Measurements from ENCODE around the gene NPEPL1. TPM values are rescaled to one million over a fixed set of nuclear protein-coding genes. Genes with fewer than 3 reads are reported as not detected.

Gene NPEPL1
- total RNA-seq, 1 experiment from 2014 or later: 31.1 TPM

GRCh38 chr20:58706150-58706892 lies 13.7 kb downstream of the NPEPL1 start:
- Histone ChIP-seq H2BK120ac (ENCODE audit: low read depth, low read length, poor library complexity, severe bottlenecking) (no peak overlapping the region), H3K23me2 (ENCODE audit: insufficient read length, low read depth, low read length, poor library complexity, severe bottlenecking) (no peaks in the 10 kb centered on the region), H2BK20ac (ENCODE audit: low read depth, low read length, poor library complexity, severe bottlenecking) (no peak overlapping the region), H2BK15ac (ENCODE audit: low read depth, low read length) (no peak overlapping the region), H3K4me1 (ENCODE audit: insufficient read depth, low read length) (no peaks in the 10 kb centered on the region), H3K27ac (ENCODE audit: insufficient read length, low read depth, low read length) (no peak overlapping the region), H3K9me3 (ENCODE audit: control insufficient read depth, low read depth, low read length) (no peaks in the 10 kb centered on the region), H4K91ac (ENCODE audit: insufficient read length, low read depth, low read length) (no peak overlapping the region), H3K23ac (ENCODE audit: insufficient read length, low read depth, low read length) (no peak overlapping the region), H3K9ac (ENCODE audit: extremely low read depth, insufficient read length, low read length) (no peak overlapping the region), H3K27me3 (ENCODE audit: insufficient read depth, low read length) (no peaks in the 10 kb centered on the region), H4K8ac (replicated peaks; ENCODE audit: insufficient read length, low read depth, low read length) (no peak overlapping the region), H3K4ac (ENCODE audit: low read depth, low read length) (no peak overlapping the region), H4K20me1 (ENCODE audit: control insufficient read depth, insufficient read depth, insufficient read length) (no peaks in the 10 kb centered on the region), H3K56ac (ENCODE audit: insufficient read length, low read depth, low read length) (no peak overlapping the region), H4K5ac (ENCODE audit: insufficient read length, low read depth, low read length) (no peak overlapping the region), H3K18ac (ENCODE audit: insufficient read length, low read depth, low read length) (no peak overlapping the region), H3K79me1 (ENCODE audit: insufficient read depth, low read depth, low read length, poor library complexity, severe bottlenecking) (no peaks in the 10 kb centered on the region), H3K4me2 (ENCODE audit: insufficient read depth, insufficient read length, low read length) (no peak overlapping the region), H2BK12ac (ENCODE audit: insufficient read length, low read depth, low read length) (no peak overlapping the region), H2BK5ac (ENCODE audit: insufficient read length, low read length) (no peak overlapping the region), H2AFZ (ENCODE audit: low read length) (no peak overlapping the region), H2AK5ac (ENCODE audit: insufficient read length, low read length) (no peak overlapping the region), H3K79me2 (ENCODE audit: insufficient read depth, low read length) (no peaks in the 10 kb centered on the region), H3K14ac (ENCODE audit: insufficient read depth, low read length) (no peak overlapping the region), H3T11ph (ENCODE audit: low read length) (no peak overlapping the region)
- Mint-ChIP-seq H3K4me1 (0 out of 4 replicates have a peak, but pooled peaks cover 0 to 6% of the 10 kb centered on the region in 2 experiments), H3K4me3 (no peak overlapping the region), H3K9me3 (peaks cover 0 to 3% of the 10 kb centered on the region in 2 experiments; a peak in 1 of 5 replicates), H3K27me3 (ENCODE audit: low read depth) (no peaks in the 10 kb centered on the region), H3K36me3 (ENCODE audit: insufficient read depth in 1 of 3, low read depth in 3 of 3) (peaks cover 18 to 38% (median 28%) of the 10 kb centered on the region in 3 experiments), H3K27ac (peak overlapping the region in 1 of 3 experiments; percentile 59; a peak in 2 of 7 replicates)
- TF ChIP-seq, protein P1, sequence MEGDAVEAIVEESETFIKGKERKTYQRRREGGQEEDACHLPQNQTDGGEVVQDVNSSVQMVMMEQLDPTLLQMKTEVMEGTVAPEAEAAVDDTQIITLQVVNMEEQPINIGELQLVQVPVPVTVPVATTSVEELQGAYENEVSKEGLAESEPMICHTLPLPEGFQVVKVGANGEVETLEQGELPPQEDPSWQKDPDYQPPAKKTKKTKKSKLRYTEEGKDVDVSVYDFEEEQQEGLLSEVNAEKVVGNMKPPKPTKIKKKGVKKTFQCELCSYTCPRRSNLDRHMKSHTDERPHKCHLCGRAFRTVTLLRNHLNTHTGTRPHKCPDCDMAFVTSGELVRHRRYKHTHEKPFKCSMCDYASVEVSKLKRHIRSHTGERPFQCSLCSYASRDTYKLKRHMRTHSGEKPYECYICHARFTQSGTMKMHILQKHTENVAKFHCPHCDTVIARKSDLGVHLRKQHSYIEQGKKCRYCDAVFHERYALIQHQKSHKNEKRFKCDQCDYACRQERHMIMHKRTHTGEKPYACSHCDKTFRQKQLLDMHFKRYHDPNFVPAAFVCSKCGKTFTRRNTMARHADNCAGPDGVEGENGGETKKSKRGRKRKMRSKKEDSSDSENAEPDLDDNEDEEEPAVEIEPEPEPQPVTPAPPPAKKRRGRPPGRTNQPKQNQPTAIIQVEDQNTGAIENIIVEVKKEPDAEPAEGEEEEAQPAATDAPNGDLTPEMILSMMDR (conservative IDR thresholded peaks at IDR 0.05): no peak
- no peak for DNase-seq
- no CpG with 5 or more reads among the region's 20 CpGs for WGBS (ENCODE audit: extremely low coverage, insufficient read length, low lambda C conversion rate)

Data from H9 (cell line).